HG02571 (cell line): ENCODE measurements around the gene SMOC1.

ENCODE experiments used
- ATAC-seq: cut with Tn5 transposase; IDR thresholded peaks from one replicate; pipeline ENCODE4 v1.9.1; 2021; ENCODE audit warnings: mild to moderate bottlenecking, moderate library complexity; ENCODE audit not compliant: unreplicated experiment

SMOC1 gene

GRCh38 chr14:69938751-69939150 lies 59.5 kb downstream of the SMOC1 start:
- no peak for ATAC-seq

DNA sequence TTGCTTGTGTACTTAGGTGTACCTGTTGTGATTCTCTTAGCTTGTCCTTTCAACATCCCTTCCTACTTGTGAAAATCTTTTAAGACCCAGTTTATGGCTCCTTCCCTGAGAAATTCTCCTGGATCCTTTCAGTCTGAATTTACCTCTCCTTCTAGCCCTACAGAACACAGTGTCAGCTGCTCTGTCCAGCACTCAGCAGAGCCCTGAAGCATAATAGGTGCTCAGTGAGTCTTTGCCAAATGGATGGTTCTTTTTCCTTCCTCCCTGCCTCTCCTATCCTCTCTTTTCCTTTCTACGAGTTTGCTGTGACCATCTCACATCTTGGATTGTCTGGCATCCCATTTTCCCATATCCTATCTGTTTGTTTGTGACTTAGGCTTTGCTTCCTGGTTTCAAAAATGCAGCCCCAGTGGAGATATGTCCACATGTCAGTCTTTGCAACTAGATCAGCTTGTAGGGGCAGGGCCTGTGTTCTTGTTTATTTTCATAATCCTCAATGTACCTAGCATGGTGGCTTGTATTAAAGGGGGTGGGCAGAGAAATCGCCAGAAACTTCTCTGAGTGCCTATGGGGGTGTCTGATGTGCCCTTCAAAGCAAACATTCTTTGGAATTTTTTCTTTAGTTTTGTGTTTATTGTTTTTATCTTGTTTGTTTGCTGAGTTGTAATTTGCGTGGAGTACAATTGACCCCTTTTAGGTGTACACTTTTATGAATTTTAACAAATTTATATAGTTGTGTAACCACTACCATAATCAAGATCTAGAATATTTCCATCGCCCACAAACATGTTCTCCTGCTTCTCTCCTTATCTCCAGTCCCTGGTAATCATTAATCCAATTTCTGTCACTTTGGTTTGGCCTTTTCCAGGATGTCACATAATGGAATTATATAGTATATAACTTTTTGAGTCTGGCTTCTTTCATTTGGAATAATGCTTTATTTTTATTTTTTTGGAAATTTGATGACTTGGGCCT lies 62.8 kb downstream of the SMOC1 start:
- no peak for ATAC-seq

DNA sequence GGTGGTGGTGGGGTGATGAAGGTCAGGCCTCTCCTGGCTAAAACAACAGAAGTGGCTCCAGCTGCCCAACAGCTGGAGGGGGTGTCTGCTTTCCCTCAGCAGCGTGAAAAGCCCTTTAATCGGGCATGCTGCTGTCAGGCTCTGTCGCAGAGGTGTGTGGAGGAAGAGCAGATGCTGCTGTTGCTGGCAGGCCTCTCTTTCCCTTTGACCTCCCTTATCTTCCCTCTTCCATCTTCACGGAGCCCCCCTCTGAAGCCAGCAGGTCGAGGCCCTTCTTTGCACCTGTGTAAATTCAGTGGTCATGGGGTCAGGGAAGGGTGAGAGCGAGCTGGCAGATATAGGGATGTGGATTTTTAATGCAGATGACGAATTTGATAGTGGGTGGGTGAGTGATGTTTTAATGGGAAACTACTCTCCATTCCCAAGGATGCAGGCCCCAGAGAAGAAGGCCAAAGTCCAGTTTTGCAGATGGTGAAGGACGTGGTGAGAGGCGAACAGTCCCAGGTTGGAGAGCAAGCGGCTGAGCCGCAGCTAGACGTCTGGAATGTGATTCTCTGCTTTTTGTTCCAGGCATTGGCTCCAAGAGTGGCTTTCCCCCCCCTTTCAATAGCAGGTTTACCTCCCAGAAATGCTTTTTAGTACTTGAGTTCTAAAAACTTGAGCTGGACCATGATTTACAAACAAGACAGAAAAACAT lies 64.0 kb downstream of the SMOC1 start:
- no peak for ATAC-seq

DNA sequence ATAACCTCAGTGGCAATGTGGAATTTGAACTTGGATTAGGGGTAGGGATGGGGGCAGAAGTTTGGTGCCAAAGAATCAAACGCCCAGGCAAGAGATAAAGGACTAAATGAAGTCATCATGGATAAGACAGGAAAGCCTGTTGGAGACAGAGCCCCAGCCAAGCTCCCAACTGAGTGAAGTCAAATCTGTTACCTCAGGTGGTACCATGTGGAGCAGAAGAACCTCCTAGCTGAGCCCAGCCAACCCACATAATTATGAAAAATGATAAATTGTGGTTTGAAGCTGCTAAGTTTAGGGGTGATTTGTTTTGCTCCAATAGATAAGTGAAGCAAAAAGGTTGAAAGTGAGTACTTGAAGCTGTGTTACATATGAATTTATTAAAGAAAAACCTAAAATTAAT lies 66.1 kb downstream of the SMOC1 start:
- ATAC-seq, result no peak

DNA sequence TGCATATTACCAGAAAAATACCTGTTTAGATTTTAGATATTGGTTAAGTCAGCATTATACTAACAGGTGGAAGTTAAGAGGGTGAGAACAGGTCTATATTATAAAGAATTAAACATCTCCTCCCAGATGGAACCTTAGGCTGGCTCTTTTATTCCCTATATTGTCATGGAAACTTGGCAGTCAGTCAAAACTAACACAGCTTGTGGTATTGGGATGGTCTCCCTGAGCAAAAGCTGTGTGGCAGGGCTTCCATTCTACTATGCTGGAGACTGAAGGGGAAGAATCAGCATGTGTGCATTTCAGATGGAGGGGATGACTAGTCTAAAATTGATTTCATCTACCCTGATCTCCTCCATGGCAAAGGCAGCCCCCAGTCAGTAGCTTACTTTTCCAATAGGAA lies 66.7 kb downstream of the SMOC1 start:
- no peak for ATAC-seq

DNA sequence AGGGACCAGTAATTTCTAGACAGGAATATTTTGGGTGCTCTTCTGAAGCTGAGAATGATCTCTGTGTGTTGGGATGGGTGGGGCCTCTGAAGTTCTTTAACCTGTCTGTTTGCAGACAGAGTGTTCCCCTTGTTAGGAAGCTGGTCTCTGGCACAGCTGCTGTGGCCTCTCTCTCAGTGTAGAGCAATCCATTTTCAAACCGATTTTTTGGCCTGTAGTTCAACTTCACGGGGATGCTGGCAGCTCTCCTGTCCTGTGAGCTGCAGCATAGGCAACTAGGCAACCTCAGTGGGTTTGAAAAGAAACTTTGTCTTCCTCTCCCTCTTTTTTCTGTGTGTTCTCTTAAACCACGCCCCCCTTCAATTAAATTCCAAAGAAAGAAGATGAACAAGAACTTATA lies 69.1 kb downstream of the SMOC1 start:
- no peak for ATAC-seq

GRCh38 chr14:69951263-69951662 lies 72.0 kb downstream of the SMOC1 start:
- ATAC-seq, result no peak

GRCh38 chr14:69951935-69952334 lies 72.7 kb downstream of the SMOC1 start:
- ATAC-seq, result no peak

- ATAC-seq, result no peak
Measured at GRCh38 chr14:69953266-69953915, 74.2 kb downstream of the SMOC1 start.

GRCh38 chr14:69955855-69956845 lies 76.9 kb downstream of the SMOC1 start:
- no peak for ATAC-seq

- no peak for ATAC-seq
Measured at GRCh38 chr14:69956970-69957369, 77.8 kb downstream of the SMOC1 start.

GRCh38 chr14:69957986-69958385 lies 78.8 kb downstream of the SMOC1 start:
- no peak for ATAC-seq

- ATAC-seq, result no peak
Measured at GRCh38 chr14:69959136-69959535, 79.9 kb downstream of the SMOC1 start.

GRCh38 chr14:69960296-69960695 lies 81.1 kb downstream of the SMOC1 start:
- no peak for ATAC-seq

GRCh38 chr14:69963966-69964365 lies 84.8 kb downstream of the SMOC1 start:
- ATAC-seq, result no peak

DNA sequence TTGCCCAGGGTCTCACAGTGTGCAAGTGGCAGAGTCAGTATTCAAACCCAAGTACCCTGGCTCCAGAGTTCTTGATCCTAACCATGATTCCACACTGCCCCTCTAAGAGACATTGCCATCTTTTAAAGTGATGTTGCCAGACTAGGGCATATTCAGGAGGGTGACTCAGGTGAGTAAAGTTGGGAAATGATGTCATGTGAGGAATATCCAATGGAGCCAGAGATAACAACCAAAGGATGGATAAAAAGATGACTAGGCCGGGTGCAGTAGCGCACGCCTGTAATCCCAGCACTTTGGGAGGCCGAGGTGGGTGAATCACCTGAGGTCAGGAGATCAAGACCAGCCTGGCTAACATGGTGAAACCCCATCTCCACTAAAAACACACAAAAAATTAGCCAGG lies 85.6 kb downstream of the SMOC1 start:
- ATAC-seq, result no peak

DNA sequence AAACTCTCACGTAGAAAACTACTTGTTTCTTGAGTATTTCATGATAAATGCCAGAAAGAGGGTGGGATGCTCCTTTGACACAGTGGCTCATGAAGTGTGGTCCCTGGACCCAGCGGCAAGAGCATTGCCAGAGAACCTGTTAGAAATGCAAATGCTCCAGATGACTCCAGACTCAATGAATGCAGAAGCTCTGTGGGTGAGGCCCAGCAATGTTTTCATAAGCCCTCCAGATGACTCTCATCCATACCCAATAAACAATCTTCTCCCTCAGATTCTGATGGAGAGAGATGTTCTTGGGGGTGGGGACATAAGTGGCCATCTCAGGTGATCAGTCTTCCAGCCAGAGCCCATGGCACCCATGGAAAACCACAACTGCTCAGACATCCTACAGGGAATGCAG lies 88.9 kb downstream of the SMOC1 start:
- ATAC-seq, result no peak

DNA sequence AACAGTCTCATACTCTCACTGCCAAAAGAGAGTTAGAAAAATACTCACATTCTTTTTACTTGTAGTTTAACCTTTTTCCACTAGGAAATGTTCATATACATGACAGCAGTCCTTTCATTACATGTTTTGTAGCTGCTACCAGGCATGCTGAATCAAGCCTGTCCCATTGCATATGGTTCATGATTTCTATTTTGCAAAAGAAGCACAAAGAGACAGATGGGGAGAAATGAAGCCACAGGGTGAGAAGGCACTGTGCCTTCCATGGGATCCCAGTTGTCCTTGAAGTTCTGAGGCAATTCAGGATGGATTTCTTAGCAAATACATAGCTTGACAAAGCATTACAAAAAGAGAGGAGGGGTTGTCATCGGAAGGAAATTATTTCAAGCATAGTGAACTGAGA lies 89.5 kb downstream of the SMOC1 start:
- ATAC-seq, result no peak

DNA sequence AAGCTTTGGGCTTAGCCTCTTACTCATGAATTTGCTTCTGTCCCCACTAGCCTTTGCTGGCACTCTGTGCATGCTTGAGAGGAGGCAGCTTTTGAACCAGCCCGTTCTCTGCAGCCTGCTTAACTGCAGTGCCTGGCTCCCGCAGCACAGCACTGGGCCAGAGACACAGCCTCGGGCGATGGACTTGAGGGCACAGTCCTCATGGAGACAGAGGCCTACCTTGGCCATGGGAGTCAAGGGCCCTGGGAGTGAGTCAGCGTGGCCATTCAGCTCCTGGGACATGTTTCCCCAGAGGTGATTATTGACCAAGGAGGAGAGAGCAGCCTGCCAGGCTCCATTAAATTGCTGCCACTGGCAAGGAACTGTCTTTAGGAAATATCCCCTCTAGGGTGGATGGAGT lies 93.5 kb downstream of the SMOC1 start:
- ATAC-seq, result no peak

DNA sequence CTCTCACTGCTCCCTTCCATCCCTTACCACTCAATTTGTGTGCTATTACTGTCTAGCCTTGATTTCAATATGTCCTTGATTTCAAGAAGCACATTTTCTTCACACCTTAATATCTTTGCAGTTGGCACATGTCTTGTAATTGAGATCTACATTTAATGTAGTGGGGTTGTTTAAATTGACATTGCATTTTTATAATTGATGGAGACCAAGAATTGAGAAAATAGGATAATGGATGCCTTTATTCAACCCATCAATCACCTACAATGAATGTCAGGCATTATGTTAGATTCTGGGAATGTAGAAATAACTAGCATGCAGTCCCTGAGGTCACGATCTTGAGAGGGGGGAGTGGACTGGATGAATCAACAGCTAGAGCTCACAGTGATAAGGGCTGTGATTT lies 94.6 kb downstream of the SMOC1 start:
- ATAC-seq, result no peak
